Kidney (tissue), 14 donors: Measurements from ENCODE around the gene SRGAP3. TPM values are rescaled to one million over a fixed set of nuclear protein-coding genes. Genes with fewer than 3 reads are reported as not detected.

ENCODE experiments used
- DNase-seq, 5 donors: peaks; one replicate each; pipeline ENCODE4 v3.0.0-alpha.2; 2013 to 2020
- FAIRE-seq: peaks from 2 replicates; lab custom pipeline; 2012; peaks lifted over from hg19 to GRCh38; lab: Jason Lieb, UNC
- H3K27ac ChIP-seq, 2 donors: one replicate each; pipeline ENCODE4 v1.7.0; 2013; ENCODE audit warnings: low read depth in 2 of 2, low read length in 2 of 2, inconsistent platforms in 1 of 2
- H3K27me3 ChIP-seq: one replicate; pipeline ENCODE4 v1.7.1; 2013; ENCODE audit warnings: low read length, inconsistent platforms; ENCODE audit not compliant: control insufficient read depth, insufficient read depth
- H3K36me3 ChIP-seq, 3 donors: one replicate each; pipeline versions ENCODE4 v1.7.0 to v1.7.1; 2013; ENCODE audit warnings: low read length in 3 of 3, control low read depth in 1 of 3, inconsistent platforms in 1 of 3; ENCODE audit not compliant: insufficient read depth in 3 of 3, control insufficient read depth in 2 of 3
- H3K4me1 ChIP-seq, 3 donors: one replicate each; pipeline versions ENCODE4 v1.7.0 to v1.7.1; 2013; ENCODE audit warnings: low read length in 3 of 3, inconsistent platforms in 1 of 3, low read depth in 1 of 3; ENCODE audit not compliant: control insufficient read depth in 2 of 3, insufficient read depth in 2 of 3
- H3K4me3 ChIP-seq, 3 donors: one replicate each; pipeline versions ENCODE4 v1.7.0 to v1.8.1; 2013; ENCODE audit warnings: low read length in 3 of 3, control low read depth in 1 of 3, inconsistent platforms in 1 of 3
- H3K9ac ChIP-seq, 3 donors: one replicate each; pipeline versions ENCODE4 v1.7.0 to v1.7.1; 2013; ENCODE audit warnings: low read length in 3 of 3, control low read depth in 1 of 3, inconsistent platforms in 1 of 3
- H3K9me3 ChIP-seq, 3 donors: one replicate each; pipeline versions ENCODE4 v1.7.0 to v1.7.1; 2013; ENCODE audit warnings: low read length in 3 of 3, control low read depth in 1 of 3, inconsistent platforms in 1 of 3; ENCODE audit not compliant: control insufficient read depth in 2 of 3, insufficient read depth in 1 of 3
- intact Hi-C: fragments of 100-400 bp; cut with DNase I; formaldehyde crosslinking; loops from one replicate; pipeline ENCODE4 v1.11.1; 2022
- polyA plus RNA-seq: library from polyadenylated mRNA; stranded (reverse); fragments of 350-450 nt; fragmentation: Illumina TruSeq; extraction: RNeasy Lipid Tissue Mini Kit (QIAGEN cat#74804); gene quantifications from one replicate; pipeline ENCODE4 v1.2.3, GENCODE V29; 2014; ENCODE audit warnings: low read depth, low replicate concordance; ENCODE audit not compliant: insufficient read depth
- total RNA-seq: library from RNA; stranded (reverse); fragmentation: NEBNext Ultra II Directional; extraction: Animal tissue kit (Norgen Biotek cat#: 25700); gene quantifications from one replicate; pipeline ENCODE4 v1.2.1, GENCODE V29; 2021
- TF ChIP-seq, protein P1 (sequence below): IDR thresholded peaks from 3 replicates; pipeline ENCODE4 v1.5.1; 2012; ENCODE audit warnings: mild to moderate bottlenecking, moderate library complexity, borderline replicate concordance; ENCODE audit not compliant: insufficient read depth; ENCODE audit errors: extremely low read depth
- donor health status: control.
- donor health status: control.
- donor health status: control.
- donor health status: control.
- donor health status: control.
- donor health status: DM: yes; HTN: yes; CAD: no.
- donor health status: Normal renal cell carcinoma (clear cell type).

Gene SRGAP3
- total and polyA plus RNA-seq, 2 donors from 2014 or later, result 4.1 to 24.3 TPM

DNA sequence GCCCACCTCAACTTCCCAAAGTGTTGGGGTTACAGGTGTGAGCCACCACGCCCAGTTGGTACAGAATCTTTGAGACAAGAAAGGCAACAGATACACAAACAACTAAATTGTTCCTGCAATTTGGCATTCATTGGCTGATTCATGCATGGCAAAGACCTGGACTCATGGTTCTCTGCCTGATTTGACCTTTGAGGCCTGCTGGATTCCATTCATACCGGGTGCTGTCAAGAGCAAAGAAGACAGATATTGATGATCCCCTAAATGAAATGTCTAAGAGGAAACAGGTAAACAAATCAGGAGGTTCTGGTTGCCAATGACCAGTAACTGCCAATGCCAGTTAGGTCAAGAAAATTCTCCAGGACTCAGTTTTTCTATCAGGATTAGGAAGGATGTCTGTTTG, 242.2 kb downstream of the SRGAP3 start:
- Histone ChIP-seq H3K27ac (no peak overlapping the region), H3K9ac (no peak overlapping the region), H3K36me3 (no peaks in the 10 kb centered on the region), H3K27me3 (no peaks in the 10 kb centered on the region), H3K9me3 (no peaks in the 10 kb centered on the region), H3K4me3 (no peak overlapping the region), H3K4me1 (no peaks in the 10 kb centered on the region)
- intact Hi-C loops, result no loop called here
- FAIRE-seq (no peak), DNase-seq (no peak)
- TF ChIP-seq, protein P1, sequence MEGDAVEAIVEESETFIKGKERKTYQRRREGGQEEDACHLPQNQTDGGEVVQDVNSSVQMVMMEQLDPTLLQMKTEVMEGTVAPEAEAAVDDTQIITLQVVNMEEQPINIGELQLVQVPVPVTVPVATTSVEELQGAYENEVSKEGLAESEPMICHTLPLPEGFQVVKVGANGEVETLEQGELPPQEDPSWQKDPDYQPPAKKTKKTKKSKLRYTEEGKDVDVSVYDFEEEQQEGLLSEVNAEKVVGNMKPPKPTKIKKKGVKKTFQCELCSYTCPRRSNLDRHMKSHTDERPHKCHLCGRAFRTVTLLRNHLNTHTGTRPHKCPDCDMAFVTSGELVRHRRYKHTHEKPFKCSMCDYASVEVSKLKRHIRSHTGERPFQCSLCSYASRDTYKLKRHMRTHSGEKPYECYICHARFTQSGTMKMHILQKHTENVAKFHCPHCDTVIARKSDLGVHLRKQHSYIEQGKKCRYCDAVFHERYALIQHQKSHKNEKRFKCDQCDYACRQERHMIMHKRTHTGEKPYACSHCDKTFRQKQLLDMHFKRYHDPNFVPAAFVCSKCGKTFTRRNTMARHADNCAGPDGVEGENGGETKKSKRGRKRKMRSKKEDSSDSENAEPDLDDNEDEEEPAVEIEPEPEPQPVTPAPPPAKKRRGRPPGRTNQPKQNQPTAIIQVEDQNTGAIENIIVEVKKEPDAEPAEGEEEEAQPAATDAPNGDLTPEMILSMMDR, result no peak

DNA sequence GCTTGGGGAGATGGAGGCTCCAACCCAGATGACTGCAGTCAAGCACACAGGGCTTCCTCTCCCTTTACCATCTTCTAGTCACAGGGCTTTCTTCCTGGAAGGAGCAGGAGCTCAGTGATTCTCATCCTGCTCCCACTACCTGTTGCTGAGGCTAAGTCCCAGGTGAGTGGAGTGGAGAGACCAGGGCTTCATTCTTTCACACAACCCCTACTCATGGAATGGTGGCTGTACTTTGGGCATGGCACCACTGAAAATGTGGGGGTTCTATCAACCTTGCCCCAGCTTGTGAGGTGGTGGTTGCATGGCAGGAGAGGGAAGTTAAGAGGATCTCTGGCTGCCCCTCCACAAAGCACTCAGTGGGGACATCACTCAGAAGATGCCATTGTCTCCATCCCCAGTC, 249.4 kb downstream of the SRGAP3 start:
- no peak overlapping the region for H3K27ac ChIP-seq
- H3K4me3 ChIP-seq, result no peak overlapping the region
- TF ChIP-seq, protein P1, result no peak
- H3K4me1 ChIP-seq, result peaks cover 0 to 2% (median 0%) of the 10 kb centered on the region in 3 donors
- intact Hi-C loops, result no loop called here
- H3K36me3 ChIP-seq, result no peaks in the 10 kb centered on the region
- H3K9me3 ChIP-seq, result no peaks in the 10 kb centered on the region
- no peak overlapping the region for H3K9ac ChIP-seq
- no peak for FAIRE-seq
- no peak for DNase-seq
- H3K27me3 ChIP-seq, result no peaks in the 10 kb centered on the region

DNA sequence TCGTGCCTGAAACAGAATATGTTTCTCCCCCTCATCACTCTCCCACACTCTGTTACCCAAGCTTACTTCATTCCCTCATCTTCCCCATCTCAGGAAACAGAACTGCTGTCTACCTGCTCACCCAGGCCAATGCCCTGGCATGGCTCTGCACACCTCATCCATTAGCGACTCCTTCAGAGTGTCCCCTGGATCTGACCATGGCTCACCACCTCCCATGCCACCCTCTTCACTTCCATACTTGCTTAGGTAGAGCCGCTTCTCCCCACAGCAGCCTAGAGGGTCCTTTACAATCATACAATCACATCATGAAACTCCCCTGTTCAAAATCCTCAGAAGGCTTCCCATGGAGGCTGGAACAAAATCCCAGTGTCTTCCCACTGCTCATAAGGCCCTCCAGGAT, 252.3 kb downstream of the SRGAP3 start:
- no peaks in the 10 kb centered on the region for H3K36me3 ChIP-seq
- TF ChIP-seq, protein P1, result no peak
- no peak overlapping the region for H3K27ac ChIP-seq
- DNase-seq (no peak), FAIRE-seq (no peak)
- H3K4me3 ChIP-seq, result no peak overlapping the region
- H3K27me3 ChIP-seq, result no peaks in the 10 kb centered on the region
- intact Hi-C loops, result loop anchor here (10.0 kb wide), 1 partner anchor 68 kb away; no protein-coding TSS in a partner anchor
- H3K4me1 ChIP-seq, result peaks cover 0 to 2% (median 0%) of the 10 kb centered on the region in 3 donors
- no peak overlapping the region for H3K9ac ChIP-seq
- no peaks in the 10 kb centered on the region for H3K9me3 ChIP-seq

DNA sequence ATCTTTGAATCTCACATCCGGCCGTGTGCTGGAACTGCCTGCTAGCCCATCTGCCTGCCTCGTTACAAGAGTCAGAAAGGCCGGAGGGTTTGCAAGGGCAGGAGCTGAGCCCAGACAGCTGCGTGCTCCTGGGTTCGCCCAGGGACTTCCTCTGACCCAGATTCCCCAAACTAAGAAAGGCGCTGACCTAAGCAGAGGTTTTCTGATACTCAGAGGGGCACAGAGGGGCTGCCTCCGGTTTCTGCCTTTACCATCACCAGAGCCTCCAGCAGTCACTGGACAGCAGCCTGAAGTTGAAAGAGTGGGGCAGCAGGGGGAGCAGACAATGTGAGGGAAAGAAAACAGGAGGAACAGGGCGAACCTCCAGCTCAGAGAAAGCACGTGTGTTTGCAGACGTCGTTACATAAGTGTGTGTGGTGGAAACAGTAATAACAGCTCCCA, 252.7 kb downstream of the SRGAP3 start:
- Histone ChIP-seq H3K9ac (no peak overlapping the region), H3K36me3 (peaks cover 0 to 1% (median 0%) of the 10 kb centered on the region in 3 donors), H3K4me3 (no peak overlapping the region), H3K4me1 (peaks cover 0 to 2% (median 0%) of the 10 kb centered on the region in 3 donors), H3K9me3 (no peaks in the 10 kb centered on the region), H3K27ac (no peak overlapping the region), H3K27me3 (no peaks in the 10 kb centered on the region)
- TF ChIP-seq, protein P1, result no peak
- DNase-seq (peak in 3 of 5 donors; percentile 46 to 78 (median 50)), FAIRE-seq (no peak)
- intact Hi-C loops, result loop anchor here (10.0 kb wide), 1 partner anchor 68 kb away; no protein-coding TSS in a partner anchor
